NCI-H524 (cell line): ENCODE results near the gene SDHB.
A peak's percentile ranks its signal among the peaks of the same experiment; 100 is the strongest.

Experiments used
- DNase-seq, 2 experiments: peaks; one replicate each; lab custom pipeline; 2025; lab: John Stamatoyannopoulos, UW

SDHB gene

GRCh38 chr1:17045634-17046333 lies 8.0 kb downstream of the SDHB start:
- peak; percentile 6 to 67 for DNase-seq

DNA sequence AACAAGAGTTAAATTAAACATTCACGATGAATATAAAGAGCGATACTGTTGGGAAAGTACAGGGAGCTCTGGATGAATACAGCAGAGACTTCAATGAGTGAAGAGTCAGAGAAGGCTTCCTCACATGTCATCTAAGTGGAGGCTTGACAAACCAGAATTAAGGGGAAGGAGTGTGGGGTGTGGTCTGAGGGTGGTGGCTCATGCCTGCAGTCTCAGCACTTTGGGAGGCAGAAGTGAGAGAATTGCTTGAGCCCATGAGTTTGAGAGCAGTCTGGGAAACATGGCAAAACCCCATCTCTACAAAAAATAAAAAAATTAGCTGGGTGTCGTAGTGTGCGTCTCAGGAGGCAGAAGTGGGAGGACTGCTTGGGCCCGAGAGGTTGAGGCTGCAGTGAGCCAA lies 8.7 kb downstream of the SDHB start:
- no peak for DNase-seq

- DNase-seq = no peak
Measured at GRCh38 chr1:17043676-17044075, 10.2 kb downstream of the SDHB start.

DNA sequence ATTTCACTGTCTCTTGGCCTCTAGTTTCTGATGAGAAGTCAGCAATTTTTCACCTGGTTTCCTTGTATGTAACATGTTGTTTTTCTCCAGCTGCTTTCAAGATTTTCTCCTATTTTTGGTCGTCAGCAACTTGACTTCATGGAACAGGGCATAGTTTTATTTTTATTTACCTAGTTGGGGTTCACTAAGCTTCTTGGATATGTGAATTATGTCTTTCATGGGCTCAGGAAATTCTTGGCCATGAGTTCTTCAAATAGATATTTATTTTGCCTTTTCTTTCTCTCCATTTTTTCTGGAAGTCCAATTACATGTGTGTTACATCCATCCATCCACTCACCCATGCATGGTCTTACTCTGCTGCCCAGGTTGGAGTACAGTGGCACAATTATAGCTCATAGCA lies 13.7 kb downstream of the SDHB start:
- no peak for DNase-seq

DNA sequence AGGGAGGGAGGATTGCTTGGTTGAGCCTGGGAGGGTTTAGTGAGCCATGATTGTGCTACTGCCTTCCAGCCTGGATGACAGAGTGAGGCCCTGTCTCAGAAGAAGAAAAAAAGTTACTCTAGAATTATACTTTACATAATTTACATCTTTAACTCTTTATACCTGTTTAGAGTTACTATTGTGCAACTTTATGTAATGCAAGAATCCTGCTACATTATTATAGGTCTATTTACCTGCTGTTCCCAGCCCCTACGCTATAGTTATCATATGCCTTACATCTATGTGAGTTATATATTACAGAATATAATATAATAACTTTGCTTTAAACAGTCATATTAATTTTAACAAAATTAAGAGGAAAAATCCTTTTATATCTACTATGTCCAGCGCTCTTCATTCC lies 14.3 kb downstream of the SDHB start:
- no peak for DNase-seq

DNA sequence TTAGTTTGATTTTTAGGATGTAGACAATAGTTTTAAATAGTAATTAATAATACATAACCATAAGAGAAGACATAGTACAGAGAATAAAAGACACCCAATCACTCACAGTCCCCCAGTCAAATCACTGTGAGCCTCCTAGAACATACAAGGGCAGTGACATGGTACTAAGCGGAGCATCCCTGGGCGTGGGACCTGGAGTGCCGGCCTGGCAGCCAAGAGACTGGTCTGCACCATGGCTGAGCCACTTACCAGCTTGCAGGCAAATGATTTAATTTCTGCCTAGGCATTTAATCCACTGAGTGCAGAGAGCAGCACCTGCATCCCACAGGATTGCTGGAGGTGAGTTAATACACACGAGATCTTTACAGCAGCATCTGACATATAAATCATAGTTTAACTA lies 20.4 kb downstream of the SDHB start:
- DNase-seq = no peak

DNA sequence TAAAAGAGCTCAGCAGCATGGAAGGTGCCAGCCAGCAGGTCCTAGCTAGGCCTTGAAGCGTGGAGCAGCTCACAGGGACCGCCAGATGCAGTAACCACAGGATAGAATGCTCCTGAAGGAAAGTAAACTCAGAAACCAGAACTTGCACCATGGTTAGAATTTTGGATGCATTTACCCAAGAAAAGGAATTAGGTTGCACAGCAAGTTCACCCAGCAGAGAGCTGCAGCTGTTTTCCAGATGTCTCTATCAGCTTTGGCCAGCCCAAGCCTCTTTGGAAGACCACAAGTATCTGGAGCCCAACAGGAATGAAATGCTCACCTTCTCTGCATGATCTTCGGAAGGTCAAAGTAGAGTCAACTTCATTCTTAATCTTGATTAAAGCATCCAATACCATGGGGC lies 21.1 kb downstream of the SDHB start:
- DNase-seq = no peak

DNA sequence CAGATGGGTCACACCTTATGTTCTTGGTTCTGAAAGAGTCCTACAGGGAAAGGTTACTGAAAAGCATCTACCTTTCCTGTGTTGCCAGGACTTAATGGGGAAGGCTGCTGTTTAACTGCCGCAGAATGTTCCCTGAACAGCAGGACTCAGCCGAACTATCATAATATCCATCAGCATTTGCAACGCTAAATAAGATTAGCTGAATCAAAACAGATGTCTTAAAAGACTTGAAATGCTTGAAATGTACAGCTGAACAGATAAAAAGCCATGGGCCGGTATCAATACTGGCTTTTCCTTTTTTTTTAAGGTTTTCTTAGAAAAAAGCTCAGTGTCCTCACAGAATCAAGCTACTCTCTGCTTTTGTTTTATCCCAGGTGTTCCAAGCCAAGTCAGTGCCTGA lies 22.4 kb downstream of the SDHB start:
- DNase-seq = no peak

- no peak for DNase-seq
Measured at GRCh38 chr1:17030206-17030605, 23.6 kb downstream of the SDHB start.

DNA sequence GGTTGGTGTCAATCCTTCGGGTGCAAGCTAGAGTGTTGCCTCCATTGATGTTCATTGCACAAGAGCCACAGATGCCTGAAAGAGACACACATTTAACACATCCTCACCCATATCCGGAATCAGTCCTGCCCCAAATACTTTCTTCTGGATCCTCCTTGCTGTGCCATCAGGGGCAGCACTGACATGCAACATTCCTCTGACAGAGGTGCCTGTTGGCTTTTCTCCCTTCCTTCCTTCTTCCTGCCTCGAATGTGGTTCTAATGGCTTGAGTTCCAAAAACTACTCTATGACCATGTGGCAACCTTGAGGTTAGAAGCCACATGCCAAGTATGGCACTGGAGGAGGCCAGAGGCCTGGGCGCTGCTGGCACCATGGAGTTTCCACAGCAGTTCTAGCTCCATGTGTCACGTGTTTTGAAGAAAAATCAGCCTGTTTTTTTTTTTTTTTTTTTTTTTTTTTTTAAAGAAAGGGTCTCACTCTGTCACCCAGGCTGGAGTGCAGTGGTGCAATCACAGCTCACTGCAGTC lies 25.1 kb downstream of the SDHB start:
- DNase-seq = no peak

DNA sequence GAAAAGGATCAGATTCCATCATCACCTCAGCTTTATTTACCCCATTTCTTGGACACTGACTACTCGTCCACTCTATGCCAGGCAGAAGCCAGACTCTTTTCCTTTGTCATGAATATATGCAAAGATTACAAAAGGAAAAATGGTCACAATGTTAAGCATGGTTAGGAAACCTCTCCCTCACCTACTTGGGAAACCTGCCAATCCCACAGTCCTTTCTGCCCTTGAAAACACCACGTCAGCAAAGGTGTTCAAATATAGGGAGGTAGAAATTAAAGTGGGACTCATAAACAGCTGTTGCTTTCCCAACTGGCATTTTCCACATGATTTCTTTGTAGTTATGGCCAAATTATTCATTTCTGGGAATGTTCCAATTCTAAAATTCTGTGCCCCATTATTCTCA lies 25.9 kb downstream of the SDHB start:
- DNase-seq = no peak

DNA sequence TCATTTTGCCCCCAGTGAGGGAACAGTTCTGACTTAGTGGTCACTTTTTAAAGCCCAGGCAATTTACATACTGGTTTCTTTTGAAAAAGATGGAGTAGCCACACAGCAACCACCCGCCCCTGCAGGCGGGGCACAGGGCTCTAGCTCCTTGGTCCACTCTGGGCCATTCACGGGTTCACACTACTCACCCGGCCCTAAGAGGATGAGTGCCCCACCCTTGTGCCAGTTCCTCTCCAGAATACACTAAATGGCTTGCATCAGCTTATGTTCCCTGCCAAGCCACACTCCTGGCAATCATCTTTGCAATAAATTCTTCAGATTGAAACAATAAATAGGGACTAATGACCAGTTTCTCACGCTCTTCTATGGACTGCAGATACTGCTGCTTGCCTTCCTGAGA lies 26.4 kb downstream of the SDHB start:
- no peak for DNase-seq

GRCh38 chr1:17024721-17025120 lies 29.1 kb downstream of the SDHB start:
- no peak for DNase-seq

GRCh38 chr1:17023573-17023972 lies 30.3 kb downstream of the SDHB start:
- no peak for DNase-seq

DNA sequence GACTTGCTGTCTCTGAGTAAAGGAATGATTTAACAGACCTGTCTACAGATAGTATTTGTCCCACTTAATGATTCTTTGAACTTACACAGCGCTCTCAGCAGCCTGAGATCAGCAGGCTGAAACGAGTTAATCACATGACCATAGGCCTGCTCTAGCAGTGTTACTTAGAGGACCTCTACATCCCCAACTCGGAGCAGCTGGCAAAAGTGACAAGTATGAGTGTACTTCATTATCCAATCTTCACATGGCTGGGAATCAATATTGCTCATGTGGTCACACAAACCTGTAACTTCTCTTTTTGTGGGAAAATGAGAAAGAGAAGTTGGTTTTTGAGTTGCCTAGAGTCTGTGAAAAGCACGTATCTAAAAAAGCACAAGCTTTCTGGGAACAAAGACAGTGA lies 30.7 kb downstream of the SDHB start:
- no peak for DNase-seq

- no peak for DNase-seq
Measured at GRCh38 chr1:17021896-17022295, 31.9 kb downstream of the SDHB start.

GRCh38 chr1:17020502-17020901 lies 33.3 kb downstream of the SDHB start:
- DNase-seq = no peak

DNA sequence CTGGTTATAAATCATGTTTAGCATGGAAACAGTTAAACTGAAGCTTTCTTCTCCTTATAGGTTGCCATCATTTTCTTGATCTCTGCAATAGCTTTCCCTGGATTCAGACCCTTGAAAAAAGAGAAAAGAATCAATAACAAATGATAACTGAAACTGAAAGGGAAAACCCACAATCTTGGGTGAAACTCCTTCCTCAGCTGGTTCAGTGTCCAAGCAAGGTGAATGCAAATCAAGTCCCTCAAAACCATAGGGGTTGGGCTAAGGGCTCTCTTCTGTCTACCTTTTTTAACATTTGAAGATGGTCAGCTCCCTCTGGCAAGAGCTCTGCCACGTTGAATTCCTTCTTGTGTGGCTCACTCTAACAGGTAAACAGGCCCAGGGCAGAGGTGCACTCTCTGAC lies 35.0 kb downstream of the SDHB start:
- no peak for DNase-seq

- no peak for DNase-seq
Measured at GRCh38 chr1:17017435-17017834, 36.4 kb downstream of the SDHB start.

- no peak for DNase-seq
Measured at GRCh38 chr1:17016317-17016661, 37.5 kb downstream of the SDHB start.

- DNase-seq = no peak
Measured at GRCh38 chr1:17014671-17015567, 38.9 kb downstream of the SDHB start.

- no peak for DNase-seq
Measured at GRCh38 chr1:17013491-17014320, 40.1 kb downstream of the SDHB start.
